Measurements from ENCODE around the gene ACTL6B.

The ACTL6B gene

DNA sequence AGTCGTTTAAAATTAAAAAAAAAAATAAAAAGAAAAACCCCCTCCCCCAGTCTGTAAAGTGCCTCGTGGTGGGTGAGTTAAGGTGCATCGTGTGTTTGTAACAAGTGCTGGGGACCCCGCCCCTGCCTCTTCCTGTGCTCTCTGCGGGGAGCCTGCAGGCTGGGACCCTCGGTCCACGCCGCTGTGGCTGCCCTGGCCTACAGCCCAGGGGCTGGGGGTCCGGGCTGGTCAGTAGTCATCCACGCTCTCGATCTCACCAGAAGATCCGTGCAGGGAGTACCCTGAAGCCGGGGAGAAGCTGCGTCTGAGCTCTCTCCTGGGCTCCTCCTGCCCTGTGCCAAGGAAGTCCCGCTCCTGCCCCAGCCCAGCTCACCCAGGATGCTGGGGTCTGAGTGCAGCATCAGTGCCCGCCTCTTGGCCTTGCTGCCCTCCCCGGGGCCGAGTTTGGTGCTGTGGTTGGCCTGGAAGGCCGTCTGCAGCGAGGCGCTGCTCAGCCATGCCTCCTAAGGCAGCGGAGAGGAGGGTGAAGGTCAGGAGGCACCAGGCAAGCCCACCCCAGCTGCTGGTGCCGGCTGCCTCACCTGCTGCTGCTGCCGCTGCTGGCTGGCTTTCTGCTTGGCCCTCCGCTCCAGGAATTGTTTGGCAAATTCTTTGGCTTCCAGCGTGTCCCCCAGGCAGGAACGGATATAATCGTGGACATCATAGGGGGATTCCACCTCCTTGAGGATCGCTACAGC lies 25.4 kb upstream of the ACTL6B start:
- no peak overlapping the region for H3K4me3 ChIP-seq (ENCODE audit: low read depth, low read length)
- TF ChIP-seq CTCF (IDR thresholded peaks at IDR 0.05; ENCODE audit: low read depth, low read length) (no peak), POLR2A (IDR thresholded peaks at IDR 0.05; ENCODE audit: extremely low read depth, insufficient read length) (peak; percentile 24)
- no peak for DNase-seq (ENCODE audit: low read depth)

DNA sequence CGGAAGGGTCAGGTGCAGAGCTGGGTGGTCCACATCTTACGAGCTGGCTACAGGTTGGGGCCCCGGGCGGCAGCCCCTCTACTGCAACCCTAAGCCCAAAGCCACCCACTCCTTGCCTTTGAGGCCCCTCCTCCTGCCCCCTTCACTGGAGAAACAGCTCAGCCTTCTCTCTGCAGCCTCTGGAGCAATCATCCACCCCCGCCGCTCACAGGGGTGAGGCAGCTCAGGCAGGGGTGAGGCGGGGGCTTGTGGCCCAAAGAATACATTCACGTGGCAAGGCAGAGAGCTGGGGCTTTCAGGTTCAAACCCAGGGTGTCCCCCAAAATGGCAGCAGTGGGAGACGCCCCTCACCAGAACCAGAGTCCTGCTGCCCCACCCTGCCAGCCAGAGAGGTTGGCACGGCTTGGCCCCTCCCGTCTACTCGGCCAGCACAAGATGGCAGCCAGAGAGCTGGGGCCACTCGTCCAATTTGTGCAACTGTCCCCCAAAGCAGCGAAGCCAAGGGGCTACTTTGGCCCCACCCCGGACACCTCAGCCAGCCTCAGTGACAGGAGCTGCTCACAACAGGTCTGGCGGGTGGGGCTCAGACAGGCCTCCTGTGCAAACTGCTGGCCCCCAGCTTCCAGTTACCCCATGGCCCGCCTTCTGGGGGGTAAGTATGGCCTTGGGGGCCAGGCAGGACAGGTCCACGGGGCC lies 24.5 kb upstream of the ACTL6B start:
- no peak overlapping the region for H3K4me3 ChIP-seq (ENCODE audit: low read depth, low read length)
- TF ChIP-seq POLR2A (IDR thresholded peaks at IDR 0.05; ENCODE audit: extremely low read depth, insufficient read length) (peak; percentile 6), MYC (IDR thresholded peaks at IDR 0.05; ENCODE audit: low read depth, low read length) (no peak)
- DNase-seq (ENCODE audit: low read depth): peak; percentile 57

GRCh38 chr7:100679927-100680575 lies 23.8 kb upstream of the ACTL6B start:
- TF ChIP-seq CTCF (IDR thresholded peaks at IDR 0.05; ENCODE audit: low read depth, low read length) (no peak), POLR2A (IDR thresholded peaks at IDR 0.05; ENCODE audit: extremely low read depth, insufficient read length) (peak; percentile 8), MYC (IDR thresholded peaks at IDR 0.05; ENCODE audit: low read depth, low read length) (no peak)
- TF ChIP-seq, protein P1, sequence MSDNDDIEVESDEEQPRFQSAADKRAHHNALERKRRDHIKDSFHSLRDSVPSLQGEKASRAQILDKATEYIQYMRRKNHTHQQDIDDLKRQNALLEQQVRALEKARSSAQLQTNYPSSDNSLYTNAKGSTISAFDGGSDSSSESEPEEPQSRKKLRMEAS (IDR thresholded peaks at IDR 0.05; ENCODE audit: low read depth, low read length): no peak
- peak; percentile 74 for DNase-seq (ENCODE audit: low read depth)
- no peak overlapping the region for H3K4me3 ChIP-seq (ENCODE audit: low read depth, low read length)

DNA sequence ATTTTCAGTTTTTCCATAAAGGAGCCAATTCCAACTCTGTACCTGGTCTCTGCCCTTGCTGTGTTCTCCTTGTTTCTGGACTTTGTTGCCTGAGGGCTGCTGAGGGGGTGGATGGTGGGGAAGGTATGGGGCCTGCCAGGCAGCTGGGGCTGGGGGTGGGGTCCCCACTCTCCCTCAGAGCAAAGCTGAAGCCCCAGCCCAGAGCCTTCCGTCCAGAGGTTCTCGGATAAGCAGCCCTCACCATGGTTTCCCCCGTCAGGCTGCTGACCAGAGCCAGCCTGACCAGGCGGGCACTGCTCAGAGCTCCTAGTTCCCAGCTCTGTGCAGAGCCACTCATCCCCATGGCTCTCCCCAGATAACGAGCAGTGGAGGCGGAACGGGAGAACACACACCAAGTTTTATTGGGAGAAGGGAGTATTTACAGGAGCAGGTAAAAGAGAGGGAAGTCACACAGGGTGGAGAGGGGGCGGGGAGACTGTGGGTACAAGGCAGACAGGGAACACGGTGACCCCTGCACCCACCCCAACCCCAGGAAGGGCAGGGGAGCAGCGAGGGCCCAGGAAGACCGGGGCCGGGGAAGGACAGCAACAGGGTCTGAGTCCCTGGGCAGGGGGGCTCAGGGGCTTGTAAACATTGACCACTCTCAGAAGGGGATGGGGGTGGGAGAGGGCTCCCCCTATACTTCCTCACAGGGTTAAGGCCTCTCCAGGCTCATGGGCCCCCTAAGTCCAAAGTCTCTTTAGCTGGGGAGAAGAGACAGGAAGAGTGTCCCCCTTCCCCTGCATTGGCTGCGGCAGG lies 23.1 kb upstream of the ACTL6B start:
- no peak overlapping the region for H3K4me3 ChIP-seq (ENCODE audit: low read depth, low read length)
- no peak for DNase-seq (ENCODE audit: low read depth)
- TF ChIP-seq, protein P1 (IDR thresholded peaks at IDR 0.05; ENCODE audit: low read depth, low read length): no peak
- TF ChIP-seq MYC (IDR thresholded peaks at IDR 0.05; ENCODE audit: low read depth, low read length): no peak
- no peak for TF ChIP-seq POLR2A (IDR thresholded peaks at IDR 0.05; ENCODE audit: extremely low read depth, insufficient read length)
- TF ChIP-seq CTCF (IDR thresholded peaks at IDR 0.05; ENCODE audit: low read depth, low read length): no peak

DNA sequence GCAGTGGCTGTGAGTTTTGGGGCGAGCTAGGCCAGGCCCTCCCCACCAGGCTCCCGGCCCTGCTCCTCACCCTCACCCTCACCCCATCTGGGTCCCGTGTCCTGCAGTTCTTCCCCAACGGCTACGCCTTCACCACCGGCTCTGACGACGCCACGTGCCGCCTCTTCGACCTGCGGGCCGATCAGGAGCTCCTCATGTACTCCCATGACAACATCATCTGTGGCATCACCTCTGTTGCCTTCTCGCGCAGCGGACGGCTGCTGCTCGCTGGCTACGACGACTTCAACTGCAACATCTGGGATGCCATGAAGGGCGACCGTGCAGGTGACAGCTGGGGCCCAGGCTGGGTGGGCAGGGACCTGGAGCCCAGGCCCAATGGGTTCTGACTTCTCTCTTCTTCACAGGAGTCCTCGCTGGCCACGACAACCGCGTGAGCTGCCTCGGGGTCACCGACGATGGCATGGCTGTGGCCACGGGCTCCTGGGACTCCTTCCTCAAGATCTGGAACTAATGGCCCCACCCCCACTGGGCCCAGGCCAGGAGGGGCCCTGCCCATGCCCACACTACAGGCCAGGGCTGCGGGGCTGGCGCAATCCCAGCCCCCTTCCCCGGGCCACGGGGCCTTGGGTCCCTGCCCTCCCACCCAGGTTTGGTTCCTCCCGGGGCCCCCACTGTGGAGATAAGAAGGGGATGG lies 22.2 kb upstream of the ACTL6B start:
- H3K4me3 ChIP-seq (ENCODE audit: low read depth, low read length): no peak overlapping the region
- peak; percentile 42 for DNase-seq (ENCODE audit: low read depth)
- TF ChIP-seq MYC (IDR thresholded peaks at IDR 0.05; ENCODE audit: low read depth, low read length): no peak
- peak; percentile 5 for TF ChIP-seq POLR2A (IDR thresholded peaks at IDR 0.05; ENCODE audit: extremely low read depth, insufficient read length)

DNA sequence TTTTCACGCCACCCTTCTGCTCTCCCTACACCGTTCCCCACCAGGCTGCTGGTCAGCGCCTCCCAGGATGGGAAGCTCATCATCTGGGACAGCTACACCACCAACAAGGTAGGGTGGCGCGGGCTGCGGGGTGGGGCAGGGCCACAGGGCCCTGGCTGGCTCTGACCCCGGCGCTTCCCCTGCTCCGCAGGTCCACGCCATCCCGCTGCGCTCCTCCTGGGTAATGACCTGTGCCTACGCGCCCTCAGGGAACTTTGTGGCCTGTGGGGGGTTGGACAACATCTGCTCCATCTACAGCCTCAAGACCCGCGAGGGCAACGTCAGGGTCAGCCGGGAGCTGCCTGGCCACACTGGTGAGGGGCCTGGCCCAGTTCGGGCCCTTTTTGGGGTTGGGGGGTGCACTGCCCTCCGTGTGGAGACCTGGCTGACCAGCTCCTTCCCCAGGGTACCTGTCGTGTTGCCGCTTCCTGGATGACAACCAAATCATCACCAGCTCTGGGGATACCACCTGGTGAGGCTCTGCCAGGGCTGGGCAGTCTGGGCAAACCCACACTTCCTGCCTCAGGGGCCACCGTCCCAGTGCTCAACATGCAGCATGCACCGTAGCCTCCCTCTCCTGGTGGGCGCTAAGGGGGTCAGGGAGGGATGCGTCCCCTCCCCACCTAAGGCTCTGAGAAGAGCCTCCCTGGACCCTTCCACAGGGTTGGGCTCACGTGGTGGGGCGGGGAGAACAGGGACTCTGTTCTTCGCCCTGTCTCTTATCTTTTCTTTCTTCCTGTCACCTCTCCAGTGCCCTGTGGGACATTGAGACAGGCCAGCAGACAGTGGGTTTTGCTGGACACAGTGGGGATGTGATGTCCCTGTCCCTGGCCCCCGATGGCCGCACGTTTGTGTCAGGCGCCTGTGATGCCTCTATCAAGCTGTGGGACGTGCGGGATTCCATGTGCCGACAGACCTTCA lies 21.3 kb upstream of the ACTL6B start:
- no peak for DNase-seq (ENCODE audit: low read depth)
- H3K4me3 ChIP-seq (ENCODE audit: low read depth, low read length): no peak overlapping the region
- TF ChIP-seq POLR2A (IDR thresholded peaks at IDR 0.05; ENCODE audit: extremely low read depth, insufficient read length) (peak; percentile 3), CTCF (IDR thresholded peaks at IDR 0.05; ENCODE audit: low read depth, low read length) (no peak), MYC (IDR thresholded peaks at IDR 0.05; ENCODE audit: low read depth, low read length) (no peak)
- TF ChIP-seq, protein P1 (IDR thresholded peaks at IDR 0.05; ENCODE audit: low read depth, low read length): no peak
